ENCODE measurements around the gene PTPRB.
"Not testable (repeated sequence)": the region's sequence is repeated elsewhere in the genome, so short reads cannot be mapped to it uniquely, and the experiment has no call there.

DNA sequence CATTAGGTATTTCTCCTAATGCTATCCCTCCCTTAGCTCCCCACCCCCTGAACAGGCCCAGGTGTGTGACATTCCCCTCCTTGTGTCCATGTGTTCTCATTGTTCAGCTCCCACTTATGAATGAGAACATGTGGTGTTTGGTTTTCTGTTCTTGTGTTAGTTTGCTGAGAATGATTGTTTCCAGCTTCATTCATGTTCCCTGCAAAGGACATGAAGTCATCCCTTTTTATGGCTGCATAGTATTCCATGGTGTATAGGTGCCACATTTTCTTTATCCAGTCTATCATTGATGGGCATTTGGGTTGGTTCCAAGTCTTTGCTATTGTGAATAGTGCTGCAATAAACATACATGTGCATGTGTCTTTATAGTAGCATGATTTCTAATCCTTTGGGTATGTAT, 146.3 kb downstream of the PTPRB start:
- TF ChIP-seq, protein P1, sequence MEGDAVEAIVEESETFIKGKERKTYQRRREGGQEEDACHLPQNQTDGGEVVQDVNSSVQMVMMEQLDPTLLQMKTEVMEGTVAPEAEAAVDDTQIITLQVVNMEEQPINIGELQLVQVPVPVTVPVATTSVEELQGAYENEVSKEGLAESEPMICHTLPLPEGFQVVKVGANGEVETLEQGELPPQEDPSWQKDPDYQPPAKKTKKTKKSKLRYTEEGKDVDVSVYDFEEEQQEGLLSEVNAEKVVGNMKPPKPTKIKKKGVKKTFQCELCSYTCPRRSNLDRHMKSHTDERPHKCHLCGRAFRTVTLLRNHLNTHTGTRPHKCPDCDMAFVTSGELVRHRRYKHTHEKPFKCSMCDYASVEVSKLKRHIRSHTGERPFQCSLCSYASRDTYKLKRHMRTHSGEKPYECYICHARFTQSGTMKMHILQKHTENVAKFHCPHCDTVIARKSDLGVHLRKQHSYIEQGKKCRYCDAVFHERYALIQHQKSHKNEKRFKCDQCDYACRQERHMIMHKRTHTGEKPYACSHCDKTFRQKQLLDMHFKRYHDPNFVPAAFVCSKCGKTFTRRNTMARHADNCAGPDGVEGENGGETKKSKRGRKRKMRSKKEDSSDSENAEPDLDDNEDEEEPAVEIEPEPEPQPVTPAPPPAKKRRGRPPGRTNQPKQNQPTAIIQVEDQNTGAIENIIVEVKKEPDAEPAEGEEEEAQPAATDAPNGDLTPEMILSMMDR (IDR thresholded peaks at IDR 0.05; ENCODE audit: borderline replicate concordance, extremely low read depth, low read length, poor library complexity, severe bottlenecking), result not testable (repeated sequence)
- not testable (repeated sequence) for TF ChIP-seq EZH2 (IDR thresholded peaks at IDR 0.05; ENCODE audit: borderline replicate concordance, low read depth, low read length, severe bottlenecking)

All from DND-41 (cell line).